PFSK-1 (cell line): ENCODE measurements around the gene C10orf53.

Experiments
- FOXP2 ChIP-seq: optimal IDR thresholded peaks from 2 replicates; pipeline ENCODE3; 2011; ENCODE audit warnings: borderline replicate concordance, control low read depth, inconsistent platforms; ENCODE audit not compliant: insufficient read depth; ENCODE audit errors: extremely low read length, extremely low read depth
- POLR2AphosphoS5 ChIP-seq: IDR thresholded peaks from 2 replicates; pipeline ENCODE4 v1.6.1; 2012; ENCODE audit warnings: low read depth, mild to moderate bottlenecking, control low read depth, low read length, moderate library complexity

- TF ChIP-seq FOXP2: no peak
- TF ChIP-seq POLR2AphosphoS5: no peak
Observed at GRCh38 chr10:49634069-49634660, 45.3 kb upstream of the C10orf53 start.
